ENCODE results near the gene SMIM23. TPM values are rescaled to one million over a fixed set of nuclear protein-coding genes. Genes with fewer than 3 reads are reported as not detected.
A peak's percentile ranks its signal among the peaks of the same experiment; 100 is the strongest.
"Not testable (repeated sequence)": the region's sequence is repeated elsewhere in the genome, so short reads cannot be mapped to it uniquely, and the experiment has no call there.

Gene SMIM23
- total and polyA plus RNA-seq, 10 of the 15 experiments (the other 5 are each of a cell fraction or from before 2014, with no cell fraction given) = not detected

GRCh38 chr5:171781744-171782143 is 3.9 kb upstream of the SMIM23 start:
- H3K27ac ChIP-seq (ENCODE audit: control insufficient read depth, insufficient read depth); H3K9ac ChIP-seq (ENCODE audit: control insufficient read depth, insufficient read depth, low read length); RAD21 ChIA-PET (ENCODE audit: unreplicated experiment); H3K4me2 ChIP-seq (ENCODE audit: control insufficient read depth, insufficient read depth); in situ Hi-C loops (cut with MboI); POLR2A ChIA-PET; H3K79me2 ChIP-seq (ENCODE audit: control insufficient read depth, insufficient read depth, low read length); H3K4me3 ChIP-seq; H3K27me3 ChIP-seq (replicated peaks in 1 of 2; ENCODE audit: control insufficient read depth in 2 of 2, insufficient read depth in 2 of 2, low read length in 1 of 2); intact Hi-C loops (cut with micrococcal nuclease; ENCODE audit: unreplicated experiment); H2AFZ ChIP-seq (ENCODE audit: control insufficient read depth, low read depth, low read length); H3K36me3 ChIP-seq (ENCODE audit: control insufficient read depth in 2 of 2, insufficient read depth in 2 of 2, low read length in 1 of 2); H4K20me1 ChIP-seq (ENCODE audit: control insufficient read depth, insufficient read depth); H3K9me3 ChIP-seq (replicated peaks; ENCODE audit: control insufficient read depth, insufficient read depth, low read length); FAIRE-seq; ATAC-seq; H3K4me1 ChIP-seq (ENCODE audit: control insufficient read depth, insufficient read depth, low read length); BruUV-seq (replicated peaks); DNase-seq (ENCODE audit: low read depth, low spot score): not testable (repeated sequence)
- 26% methylated on average over 4 of the region's 4 CpGs for WGBS (ENCODE audit: insufficient coverage, insufficient replicate concordance, low lambda C conversion rate, missing lambda C conversion rate)
- CTCF ChIA-PET = interaction anchor here (0.7 kb wide), 1 partner anchor 287 kb away, joined by 3 read pairs; no protein-coding TSS in a partner anchor
- SMC1A ChIA-PET (ENCODE audit: uncharacterized antibody, unreplicated experiment) = interaction anchor here (0.8 to 1.4 kb wide), 2 partner anchors 10 to 19 kb away, joined by 3 read pairs; no protein-coding TSS in a partner anchor
- TF ChIP-seq NFYB (IDR thresholded peaks at IDR 0.05; ENCODE audit: insufficient read depth, low read depth, low read length) = peak; percentile 45; the same call in 1 of the 2 replicates

- H2AFZ ChIP-seq (ENCODE audit: control insufficient read depth, low read depth, low read length) = no peak overlapping the region
- H3K9ac ChIP-seq (ENCODE audit: control insufficient read depth, insufficient read depth, low read length) = no peak overlapping the region
- ChIA-PET CTCF (no interaction called here), POLR2A (no interaction called here), RAD21 (ENCODE audit: unreplicated experiment) (no interaction called here), SMC1A (ENCODE audit: uncharacterized antibody, unreplicated experiment) (interaction anchor here (0.8 to 1.4 kb wide), 2 partner anchors 11 to 19 kb away, joined by 3 read pairs; no protein-coding TSS in a partner anchor)
- no peaks in the 10 kb centered on the region for H3K4me1 ChIP-seq (ENCODE audit: control insufficient read depth, insufficient read depth, low read length)
- DNase-seq (ENCODE audit: low read depth, low spot score) = no peak
- 62% methylated on average over 18 of the region's 18 CpGs for WGBS (ENCODE audit: insufficient coverage, insufficient replicate concordance, low lambda C conversion rate, missing lambda C conversion rate)
- intact Hi-C loops (cut with micrococcal nuclease; ENCODE audit: unreplicated experiment) = no loop called here
- no peak overlapping the region for H3K4me2 ChIP-seq (ENCODE audit: control insufficient read depth, insufficient read depth)
- TF ChIP-seq RAD21 (IDR thresholded peaks at IDR 0.05; ENCODE audit: insufficient read depth, low read depth, low read length) (no peak), EP300 (IDR thresholded peaks at IDR 0.05; ENCODE audit: borderline replicate concordance in 1 of 2, control insufficient read depth in 1 of 2, low read depth in 2 of 2, low read length in 2 of 2) (no peak), PRDM15 (CRISPR knock-in tag; IDR thresholded peaks at IDR 0.05) (no peak)
- H3K9me3 ChIP-seq (replicated peaks; ENCODE audit: control insufficient read depth, insufficient read depth, low read length) = no peaks in the 10 kb centered on the region
- no peaks in the 10 kb centered on the region for H3K36me3 ChIP-seq (ENCODE audit: control insufficient read depth in 2 of 2, insufficient read depth in 2 of 2, low read length in 1 of 2)
- no peak for ATAC-seq
- no peak for FAIRE-seq
- no peaks in the 10 kb centered on the region for H4K20me1 ChIP-seq (ENCODE audit: control insufficient read depth, insufficient read depth)
- H3K79me2 ChIP-seq (ENCODE audit: control insufficient read depth, insufficient read depth, low read length) = no peaks in the 10 kb centered on the region
- no peak overlapping the region for H3K27ac ChIP-seq (ENCODE audit: control insufficient read depth, insufficient read depth)
- H3K4me3 ChIP-seq = no peak overlapping the region
- no peaks in the 10 kb centered on the region; a peak in 1 of 4 replicates for H3K27me3 ChIP-seq (replicated peaks in 1 of 2; ENCODE audit: control insufficient read depth in 2 of 2, insufficient read depth in 2 of 2, low read length in 1 of 2)
- no TSS peak for BruUV-seq (replicated peaks)
- in situ Hi-C loops (cut with MboI) = no loop called here
Observed at GRCh38 chr5:171782332-171782966, 3.2 kb upstream of the SMIM23 start.

All from GM12878 (cell line).